ENCODE data around the gene BCL3.

Gene BCL3

DNA sequence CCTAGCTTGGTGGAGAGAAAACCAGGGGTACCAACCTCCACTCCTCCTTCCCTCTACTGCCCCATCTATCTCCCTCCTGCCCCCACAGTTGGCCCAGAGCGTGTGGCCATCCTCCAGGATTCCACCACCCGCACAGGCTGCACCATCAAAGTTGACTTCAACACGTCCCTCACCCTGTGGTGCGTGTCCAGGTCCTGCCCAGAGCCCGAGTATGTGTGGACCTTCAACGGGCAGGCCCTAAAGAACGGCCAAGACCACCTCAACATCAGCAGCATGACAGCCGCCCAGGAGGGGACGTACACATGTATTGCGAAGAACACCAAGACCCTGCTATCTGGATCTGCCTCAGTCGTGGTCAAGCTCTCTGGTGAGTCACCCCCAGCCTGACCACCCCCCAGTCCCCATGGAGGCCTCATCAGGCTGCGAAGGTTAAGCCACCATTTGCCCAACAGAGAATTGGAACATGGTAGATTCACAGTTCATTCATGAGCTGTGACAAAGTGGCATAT is 43.0 kb upstream of the BCL3 start:
- TF ChIP-seq, protein P1, sequence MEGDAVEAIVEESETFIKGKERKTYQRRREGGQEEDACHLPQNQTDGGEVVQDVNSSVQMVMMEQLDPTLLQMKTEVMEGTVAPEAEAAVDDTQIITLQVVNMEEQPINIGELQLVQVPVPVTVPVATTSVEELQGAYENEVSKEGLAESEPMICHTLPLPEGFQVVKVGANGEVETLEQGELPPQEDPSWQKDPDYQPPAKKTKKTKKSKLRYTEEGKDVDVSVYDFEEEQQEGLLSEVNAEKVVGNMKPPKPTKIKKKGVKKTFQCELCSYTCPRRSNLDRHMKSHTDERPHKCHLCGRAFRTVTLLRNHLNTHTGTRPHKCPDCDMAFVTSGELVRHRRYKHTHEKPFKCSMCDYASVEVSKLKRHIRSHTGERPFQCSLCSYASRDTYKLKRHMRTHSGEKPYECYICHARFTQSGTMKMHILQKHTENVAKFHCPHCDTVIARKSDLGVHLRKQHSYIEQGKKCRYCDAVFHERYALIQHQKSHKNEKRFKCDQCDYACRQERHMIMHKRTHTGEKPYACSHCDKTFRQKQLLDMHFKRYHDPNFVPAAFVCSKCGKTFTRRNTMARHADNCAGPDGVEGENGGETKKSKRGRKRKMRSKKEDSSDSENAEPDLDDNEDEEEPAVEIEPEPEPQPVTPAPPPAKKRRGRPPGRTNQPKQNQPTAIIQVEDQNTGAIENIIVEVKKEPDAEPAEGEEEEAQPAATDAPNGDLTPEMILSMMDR (IDR thresholded peaks at IDR 0.05; ENCODE audit: low read length), result no peak
- no peak for TF ChIP-seq EZH2 (IDR thresholded peaks at IDR 0.05; ENCODE audit: borderline replicate concordance, low read length)
- Histone ChIP-seq H3K4me3 (ENCODE audit: low read depth, low read length, poor library complexity, severe bottlenecking) (no peak overlapping the region), H3K4me1 (ENCODE audit: insufficient read depth, low read length, severe bottlenecking) (no peaks in the 10 kb centered on the region), H3K27ac (ENCODE audit: low read depth, low read length, poor library complexity, severe bottlenecking) (no peak overlapping the region), H3K9ac (ENCODE audit: low read length) (no peak overlapping the region), H4K20me1 (ENCODE audit: insufficient read depth, low read length) (no peaks in the 10 kb centered on the region), H2AFZ (ENCODE audit: low read length) (no peak overlapping the region), H3F3A (ENCODE audit: insufficient read depth, low read length) (no peaks in the 10 kb centered on the region), H3K27me3 (ENCODE audit: insufficient read depth, low read length) (peaks cover 3% of the 10 kb centered on the region; the same call in 1 of the 2 replicates), H3K79me2 (ENCODE audit: insufficient read depth, low read length) (no peaks in the 10 kb centered on the region), H3K4me2 (ENCODE audit: low read length) (no peak overlapping the region), H3K36me3 (ENCODE audit: insufficient read depth, low read length) (no peaks in the 10 kb centered on the region), H3K9me2 (ENCODE audit: low read depth, low read length) (no peaks in the 10 kb centered on the region), H3K9me3 (ENCODE audit: low read length) (no peaks in the 10 kb centered on the region)

DNA sequence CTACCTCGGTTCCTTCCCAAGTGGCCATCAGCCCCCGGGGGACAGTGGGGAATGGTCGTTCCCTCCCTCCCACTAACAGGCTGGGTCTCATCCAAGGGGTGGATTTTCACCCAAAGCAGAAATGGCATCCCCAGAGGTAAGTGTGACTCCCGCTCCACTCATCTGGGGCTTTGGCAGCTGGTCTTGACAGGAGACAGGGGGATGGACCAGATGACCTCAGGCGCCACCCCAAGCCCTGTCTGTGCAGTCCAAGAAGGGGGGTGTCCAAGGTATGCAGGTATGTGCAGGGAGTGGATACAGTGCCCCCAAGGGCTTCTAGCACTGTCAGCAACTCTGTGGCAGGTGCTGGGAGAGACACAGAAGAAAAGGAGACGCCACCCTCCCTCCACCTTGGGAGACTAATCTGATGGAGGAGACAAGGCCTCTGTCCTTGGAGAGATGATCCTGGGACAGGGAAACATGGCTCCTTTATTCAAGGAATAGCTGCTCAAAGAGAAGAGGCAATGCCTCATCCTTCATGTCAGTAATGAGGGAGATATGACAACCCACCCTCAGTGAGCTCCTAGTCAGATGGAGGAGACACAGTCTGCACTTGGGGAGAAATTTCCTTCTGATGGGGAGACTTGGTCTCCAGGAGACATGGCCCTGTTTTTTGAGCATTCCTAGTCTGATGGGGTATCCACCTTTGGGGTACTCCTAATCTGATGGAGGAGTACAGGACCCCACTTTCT is 41.8 kb upstream of the BCL3 start:
- no peak overlapping the region for H3K4me2 ChIP-seq (ENCODE audit: low read length)
- H3K9ac ChIP-seq (ENCODE audit: low read length), result no peak overlapping the region
- no peak overlapping the region for H2AFZ ChIP-seq (ENCODE audit: low read length)
- no peak overlapping the region for H3K27ac ChIP-seq (ENCODE audit: low read depth, low read length, poor library complexity, severe bottlenecking)
- H4K20me1 ChIP-seq (ENCODE audit: insufficient read depth, low read length), result no peaks in the 10 kb centered on the region
- H3K4me1 ChIP-seq (ENCODE audit: insufficient read depth, low read length, severe bottlenecking), result no peaks in the 10 kb centered on the region
- no peaks in the 10 kb centered on the region for H3K9me2 ChIP-seq (ENCODE audit: low read depth, low read length)
- H3K27me3 ChIP-seq (ENCODE audit: insufficient read depth, low read length), result peaks cover 3% of the 10 kb centered on the region; the same call in 1 of the 2 replicates
- TF ChIP-seq EZH2 (IDR thresholded peaks at IDR 0.05; ENCODE audit: borderline replicate concordance, low read length), result no peak
- TF ChIP-seq, protein P1 (IDR thresholded peaks at IDR 0.05; ENCODE audit: low read length), result no peak
- no peaks in the 10 kb centered on the region for H3K9me3 ChIP-seq (ENCODE audit: low read length)
- no peak overlapping the region for H3K4me3 ChIP-seq (ENCODE audit: low read depth, low read length, poor library complexity, severe bottlenecking)
- no peaks in the 10 kb centered on the region for H3F3A ChIP-seq (ENCODE audit: insufficient read depth, low read length)
- H3K36me3 ChIP-seq (ENCODE audit: insufficient read depth, low read length), result no peaks in the 10 kb centered on the region
- H3K79me2 ChIP-seq (ENCODE audit: insufficient read depth, low read length), result no peaks in the 10 kb centered on the region

DNA sequence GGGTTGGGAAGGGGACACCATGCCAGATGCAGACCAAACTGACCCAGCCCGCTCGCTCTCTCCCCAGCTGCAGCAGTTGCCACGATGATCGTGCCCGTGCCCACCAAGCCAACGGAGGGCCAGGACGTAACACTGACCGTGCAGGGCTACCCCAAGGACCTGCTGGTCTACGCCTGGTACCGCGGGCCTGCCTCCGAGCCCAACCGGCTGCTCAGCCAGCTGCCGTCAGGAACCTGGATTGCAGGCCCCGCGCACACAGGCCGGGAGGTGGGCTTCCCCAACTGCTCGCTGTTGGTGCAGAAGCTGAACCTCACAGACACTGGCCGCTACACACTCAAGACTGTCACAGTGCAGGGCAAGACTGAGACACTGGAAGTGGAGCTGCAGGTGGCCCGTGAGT is 40.7 kb upstream of the BCL3 start:
- Histone ChIP-seq H3K27ac (ENCODE audit: low read depth, low read length, poor library complexity, severe bottlenecking) (no peak overlapping the region), H3K9ac (ENCODE audit: low read length) (no peak overlapping the region), H3K4me3 (ENCODE audit: low read depth, low read length, poor library complexity, severe bottlenecking) (no peak overlapping the region), H2AFZ (ENCODE audit: low read length) (no peak overlapping the region), H4K20me1 (ENCODE audit: insufficient read depth, low read length) (no peaks in the 10 kb centered on the region), H3F3A (ENCODE audit: insufficient read depth, low read length) (no peaks in the 10 kb centered on the region), H3K4me2 (ENCODE audit: low read length) (no peak overlapping the region), H3K36me3 (ENCODE audit: insufficient read depth, low read length) (no peaks in the 10 kb centered on the region), H3K27me3 (ENCODE audit: insufficient read depth, low read length) (peaks cover 3% of the 10 kb centered on the region; the same call in 1 of the 2 replicates), H3K9me2 (ENCODE audit: low read depth, low read length) (no peaks in the 10 kb centered on the region), H3K9me3 (ENCODE audit: low read length) (no peaks in the 10 kb centered on the region), H3K4me1 (ENCODE audit: insufficient read depth, low read length, severe bottlenecking) (no peaks in the 10 kb centered on the region), H3K79me2 (ENCODE audit: insufficient read depth, low read length) (no peaks in the 10 kb centered on the region)
- TF ChIP-seq EZH2 (IDR thresholded peaks at IDR 0.05; ENCODE audit: borderline replicate concordance, low read length), result no peak
- TF ChIP-seq, protein P1 (IDR thresholded peaks at IDR 0.05; ENCODE audit: low read length), result no peak
